BE2C (cell line): ENCODE measurements around the gene TMEM192.

Experiments
- DNase-seq: peaks from one replicate; pipeline ENCODE4 v3.0.0-alpha.2; 2020
- H3K27me3 ChIP-seq: fragments of 250-450 bp; sonication (Bioruptor Pico); 2 replicates; pipeline ENCODE4 v1.5.1; 2020; ENCODE audit warnings: mild to moderate bottlenecking
- H3K36me3 ChIP-seq: fragments of 250-450 bp; sonication (Bioruptor Pico); 2 replicates; pipeline ENCODE4 v1.5.1; 2020; ENCODE audit warnings: mild to moderate bottlenecking
- H3K4me1 ChIP-seq: fragments of 250-450 bp; sonication (Bioruptor Pico); 2 replicates; pipeline ENCODE4 v1.5.1; 2020
- H3K4me3 ChIP-seq: 2 replicates; pipeline ENCODE4 v1.5.1; 2011; ENCODE audit warnings: low read depth, low read length
- H3K9me3 ChIP-seq: fragments of 250-450 bp; sonication (Bioruptor Pico); 2 replicates; pipeline ENCODE4 v1.5.1; 2020
- CTCF ChIP-seq: IDR thresholded peaks from 2 replicates; pipeline ENCODE4 v1.5.1; 2012; ENCODE audit warnings: mild to moderate bottlenecking, low read depth, low read length

Gene TMEM192

GRCh38 chr4:165059386-165059785 is 53.3 kb downstream of the TMEM192 start:
- TF ChIP-seq CTCF = no peak
- no peak for DNase-seq
- Histone ChIP-seq H3K36me3 (no peaks in the 10 kb centered on the region), H3K4me1 (no peaks in the 10 kb centered on the region), H3K4me3 (no peak overlapping the region), H3K9me3 (no peaks in the 10 kb centered on the region), H3K27me3 (no peaks in the 10 kb centered on the region)

GRCh38 chr4:165058666-165059065 is 54.0 kb downstream of the TMEM192 start:
- Histone ChIP-seq H3K4me1 (no peaks in the 10 kb centered on the region), H3K9me3 (no peaks in the 10 kb centered on the region), H3K36me3 (no peaks in the 10 kb centered on the region), H3K27me3 (no peaks in the 10 kb centered on the region), H3K4me3 (no peak overlapping the region)
- DNase-seq = no peak
- TF ChIP-seq CTCF = no peak

GRCh38 chr4:165055601-165056000 is 57.1 kb downstream of the TMEM192 start:
- H3K4me1 ChIP-seq = no peaks in the 10 kb centered on the region
- no peaks in the 10 kb centered on the region for H3K9me3 ChIP-seq
- H3K4me3 ChIP-seq = no peak overlapping the region
- H3K36me3 ChIP-seq = no peaks in the 10 kb centered on the region
- DNase-seq = no peak
- TF ChIP-seq CTCF = no peak
- no peaks in the 10 kb centered on the region for H3K27me3 ChIP-seq

GRCh38 chr4:165053645-165054044 is 59.0 kb downstream of the TMEM192 start, which contains the start of gene TRIM75:
Gene TRIM75, plus strand, starts transcription at chr4:165053866. Its CDS starts 5,282 bp downstream, at chr4:165059148.
- Histone ChIP-seq H3K27me3 (no peaks in the 10 kb centered on the region), H3K4me3 (no peak within 1 kb of the TSS), H3K9me3 (no peaks in the 10 kb centered on the region), H3K36me3 (no peaks in the 10 kb centered on the region), H3K4me1 (no peaks in the 10 kb centered on the region)
- TF ChIP-seq CTCF = no peak
- no peak for DNase-seq

- TF ChIP-seq CTCF = no peak
- DNase-seq = no peak
- Histone ChIP-seq H3K27me3 (no peaks in the 10 kb centered on the region), H3K9me3 (no peaks in the 10 kb centered on the region), H3K4me3 (no peak overlapping the region), H3K4me1 (no peaks in the 10 kb centered on the region), H3K36me3 (no peaks in the 10 kb centered on the region)
Measured at GRCh38 chr4:165052627-165053026, 60.0 kb downstream of the TMEM192 start.

GRCh38 chr4:165048170-165048569 is 64.5 kb downstream of the TMEM192 start:
- Histone ChIP-seq H3K36me3 (no peaks in the 10 kb centered on the region), H3K4me3 (no peak overlapping the region), H3K27me3 (no peaks in the 10 kb centered on the region), H3K4me1 (no peaks in the 10 kb centered on the region), H3K9me3 (no peaks in the 10 kb centered on the region)
- no peak for TF ChIP-seq CTCF
- no peak for DNase-seq
